ENCODE results near the gene ABLIM2. TPM values are rescaled to one million over a fixed set of nuclear protein-coding genes. Genes with fewer than 3 reads are reported as not detected.

Gene ABLIM2
- total and polyA plus RNA-seq, 2 of the 8 experiments (the other 6 are each of a cell fraction or from before 2014, with no cell fraction given) = 2.8 to 3.0 TPM

DNA sequence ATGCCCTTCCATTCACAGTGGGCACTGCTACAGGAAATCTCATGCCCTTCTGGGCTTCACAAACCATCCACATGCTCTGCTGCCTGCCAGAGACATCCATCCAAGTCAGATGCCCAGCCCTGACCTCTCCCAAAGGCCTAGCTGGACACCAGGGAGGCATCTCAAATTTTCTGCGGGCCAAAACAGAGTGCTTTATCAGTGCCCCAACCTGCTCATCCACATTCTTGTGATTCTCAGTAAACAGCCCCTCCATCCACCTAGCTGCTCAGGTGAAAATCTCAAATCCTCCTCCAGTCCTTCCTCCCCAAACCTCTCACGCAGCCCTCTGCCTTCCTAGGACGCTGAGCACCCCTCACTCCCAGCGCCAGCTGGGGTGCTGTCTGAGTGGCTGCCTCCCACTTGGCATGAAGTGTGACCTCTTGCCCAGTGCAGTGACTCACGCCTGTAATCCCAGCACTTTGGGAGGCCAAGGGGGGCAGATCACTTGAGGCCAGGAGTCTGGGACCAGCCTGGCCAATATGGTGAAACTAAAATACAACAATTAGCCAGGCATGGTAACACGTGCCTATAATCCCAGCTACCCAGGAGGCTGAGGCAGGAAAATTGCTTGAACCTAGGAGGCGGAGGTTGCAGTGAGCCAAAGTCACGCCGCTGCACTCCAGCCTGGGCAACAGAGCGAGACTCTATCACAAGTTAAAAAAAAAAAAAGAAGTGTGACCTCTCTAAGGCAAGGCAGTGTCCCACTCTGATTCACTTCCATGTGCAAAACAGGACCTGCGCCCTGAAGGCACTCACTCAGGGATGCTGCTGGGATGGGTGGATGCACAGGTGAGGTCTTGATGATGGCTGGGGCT, 217.3 kb downstream of the ABLIM2 start:
- Histone ChIP-seq H2BK15ac (ENCODE audit: low read length) (peak overlapping the region; percentile 88; the same call in 1 of the 2 replicates), H3K9ac (replicated peaks in 1 of 4; ENCODE audit: extremely low read depth in 1 of 4, low read depth in 3 of 4, low read length in 3 of 4) (no peak overlapping the region), H4K8ac (ENCODE audit: extremely low read depth, insufficient read depth, low read length) (peak overlapping the region; percentile 79; the same call in 1 of the 2 replicates), H3K9me3 (ENCODE audit: insufficient read depth in 2 of 2, low read depth in 1 of 2, low read length in 1 of 2) (no peaks in the 10 kb centered on the region), H2AK5ac (ENCODE audit: low read depth, low read length) (0 out of 2 replicates have a peak overlapping the region, but pooled peaks have one; percentile 53), H3K4ac (replicated peaks; ENCODE audit: insufficient read length, low read depth, low read length) (peak overlapping the region; percentile 93), H3K23me2 (ENCODE audit: low read depth, low read length) (peaks cover 8% of the 10 kb centered on the region; the same call in 1 of the 2 replicates), H3K79me1 (ENCODE audit: low read depth, low read length) (no peaks in the 10 kb centered on the region; the same call in 1 of the 2 replicates), H2BK12ac (ENCODE audit: low read depth, low read length) (peak overlapping the region; percentile 89; the same call in 1 of the 2 replicates), H3K23ac (ENCODE audit: insufficient read length) (no peak overlapping the region), H3K4me3 (ENCODE audit: extremely low read depth in 1 of 4, insufficient read depth in 2 of 4, low read depth in 3 of 4, low read length in 4 of 4) (peak overlapping the region in 2 of 4 experiments; percentile 14 to 29; a peak in 2 of 8 replicates), H3K14ac (ENCODE audit: insufficient read length) (no peak overlapping the region), H3K4me2 (ENCODE audit: insufficient read depth in 1 of 2, low read depth in 2 of 2, low read length in 2 of 2) (peak overlapping the region; percentile 38 to 81), H3K4me1 (replicated peaks in 1 of 4; ENCODE audit: control insufficient read depth in 3 of 4, insufficient read depth in 4 of 4, low read length in 3 of 4) (peaks cover 8 to 24% (median 12%) of the 10 kb centered on the region in 4 experiments; a peak in 6 of 7 replicates), H3K18ac (ENCODE audit: extremely low read depth, low read length) (peak overlapping the region; percentile 75), H3K56ac (replicated peaks; ENCODE audit: insufficient read length, low read depth, low read length) (no peak overlapping the region), H2BK120ac (replicated peaks; ENCODE audit: low read depth, low read length) (peak overlapping the region; percentile 81), H4K91ac (replicated peaks; ENCODE audit: insufficient read length, low read length) (peak overlapping the region; percentile 91), H3K36me3 (ENCODE audit: control insufficient read depth in 2 of 4, insufficient read depth in 4 of 4, low read length in 3 of 4) (no peaks in the 10 kb centered on the region), H2AFZ (ENCODE audit: low read length) (peak overlapping the region; percentile 79), H3K27me3 (replicated peaks in 1 of 4; ENCODE audit: control insufficient read depth in 3 of 4, extremely low read depth in 1 of 4, insufficient read depth in 3 of 4, low read length in 3 of 4) (no peaks in the 10 kb centered on the region), H2BK20ac (ENCODE audit: low read length) (peak overlapping the region; percentile 93), H2BK5ac (ENCODE audit: low read depth, low read length) (peak overlapping the region; percentile 60; the same call in 1 of the 2 replicates), H3K27ac (ENCODE audit: low read depth, low read length) (no peak overlapping the region), H3K79me2 (ENCODE audit: control insufficient read depth in 1 of 2, insufficient read depth in 2 of 2, low read length in 2 of 2) (peaks cover 0 to 9% of the 10 kb centered on the region in 2 experiments; a peak in 2 of 4 replicates), H4K5ac (ENCODE audit: insufficient read length, low read depth, low read length) (no peak overlapping the region), H4K20me1 (replicated peaks in 1 of 2; ENCODE audit: control insufficient read depth in 1 of 2, insufficient read depth in 2 of 2, low read length in 2 of 2) (peaks cover 0 to 1% of the 10 kb centered on the region in 2 experiments)
- ChIA-PET CTCF (ENCODE audit: partially characterized antibody) (interaction anchor here (0.8 to 4.2 kb wide), 11 partner anchors 10 to 136 kb away, joined by 3 to 38 read pairs (median 4); no protein-coding TSS in a partner anchor), POLR2A (ENCODE audit: partially characterized antibody) (interaction anchor here (1.1 to 1.8 kb wide), 7 partner anchors 10 to 108 kb away, joined by 3 to 6 read pairs (median 3); no protein-coding TSS in a partner anchor)
- no peak for DNase-seq (ENCODE audit: low read depth in 1 of 2, low spot score in 2 of 2)
- FAIRE-seq = no peak
- 76% methylated on average over 10 of the region's 11 CpGs; no CpG with 5 or more reads in 1 of the 2 experiments for WGBS, 2 experiments (ENCODE audit: extremely low coverage in 1 of 2, insufficient coverage in 1 of 2, insufficient read length in 1 of 2, insufficient replicate concordance in 2 of 2, low coverage in 1 of 2, low lambda C conversion rate in 2 of 2, missing lambda C conversion rate in 1 of 2)
- no peak for TF ChIP-seq KDM5A (IDR thresholded peaks at IDR 0.05; ENCODE audit: low read length)
- peak; percentile 84 for TF ChIP-seq TEAD4 (IDR thresholded peaks at IDR 0.05; ENCODE audit: low read depth, low read length)
- no peak for TF ChIP-seq TAF7 (optimal IDR thresholded peaks at IDR 0.05; ENCODE audit: borderline replicate concordance, low read depth, low read length)
- peak in 1 of 2 experiments; percentile 11; a peak in 1 of 3 replicates for TF ChIP-seq EP300 (IDR thresholded peaks at IDR 0.05; ENCODE audit: borderline replicate concordance in 1 of 2, low read depth in 2 of 2, low read length in 2 of 2)
- no peak for TF ChIP-seq CEBPB (IDR thresholded peaks at IDR 0.05; ENCODE audit: low read depth, low read length)
- TF ChIP-seq TCF12 (IDR thresholded peaks at IDR 0.05; ENCODE audit: low read depth, low read length) = 0 out of 2 replicates have a peak, but pooled peaks have one; percentile 11
- TF ChIP-seq CHD2 (IDR thresholded peaks at IDR 0.05; ENCODE audit: low read length) = 0 out of 2 replicates have a peak, but pooled peaks have one; percentile 47
- TF ChIP-seq SRF (IDR thresholded peaks at IDR 0.05; ENCODE audit: low read depth, low read length) = no peak
- TF ChIP-seq POLR2AphosphoS5 (IDR thresholded peaks at IDR 0.05; ENCODE audit: low read depth, low read length) = 0 out of 2 replicates have a peak, but pooled peaks have one; percentile 28
- no peak for TF ChIP-seq KDM4A (IDR thresholded peaks at IDR 0.05; ENCODE audit: low read depth, low read length, severe bottlenecking)
- TF ChIP-seq RBBP5 (IDR thresholded peaks at IDR 0.05; ENCODE audit: borderline replicate concordance, low read depth, low read length) = peak; percentile 95; the same call in 1 of the 2 replicates

Data from H1 (cell line).